RPMI7951 (cell line): ENCODE results near the gene TCP1. TPM values are rescaled to one million over a fixed set of nuclear protein-coding genes. Genes with fewer than 3 reads are reported as not detected.
"Not testable (repeated sequence)": the region's sequence is repeated elsewhere in the genome, so short reads cannot be mapped to it uniquely, and the experiment has no call there.

Experiments
- DNase-seq: peaks from one replicate; pipeline ENCODE4 v3.0.0-alpha.2; 2012; ENCODE audit warnings: low read depth
- total RNA-seq: library from RNA; depleted of rRNA; stranded (reverse); fragments of >200 nt; shearing (Covaris generic); gene quantifications from 2 replicates; pipeline ENCODE4 v1.2.3, GENCODE V29; 2014; rRNA removed

Gene TCP1
- total RNA-seq = 347 and 421 TPM in 2 replicates

DNA sequence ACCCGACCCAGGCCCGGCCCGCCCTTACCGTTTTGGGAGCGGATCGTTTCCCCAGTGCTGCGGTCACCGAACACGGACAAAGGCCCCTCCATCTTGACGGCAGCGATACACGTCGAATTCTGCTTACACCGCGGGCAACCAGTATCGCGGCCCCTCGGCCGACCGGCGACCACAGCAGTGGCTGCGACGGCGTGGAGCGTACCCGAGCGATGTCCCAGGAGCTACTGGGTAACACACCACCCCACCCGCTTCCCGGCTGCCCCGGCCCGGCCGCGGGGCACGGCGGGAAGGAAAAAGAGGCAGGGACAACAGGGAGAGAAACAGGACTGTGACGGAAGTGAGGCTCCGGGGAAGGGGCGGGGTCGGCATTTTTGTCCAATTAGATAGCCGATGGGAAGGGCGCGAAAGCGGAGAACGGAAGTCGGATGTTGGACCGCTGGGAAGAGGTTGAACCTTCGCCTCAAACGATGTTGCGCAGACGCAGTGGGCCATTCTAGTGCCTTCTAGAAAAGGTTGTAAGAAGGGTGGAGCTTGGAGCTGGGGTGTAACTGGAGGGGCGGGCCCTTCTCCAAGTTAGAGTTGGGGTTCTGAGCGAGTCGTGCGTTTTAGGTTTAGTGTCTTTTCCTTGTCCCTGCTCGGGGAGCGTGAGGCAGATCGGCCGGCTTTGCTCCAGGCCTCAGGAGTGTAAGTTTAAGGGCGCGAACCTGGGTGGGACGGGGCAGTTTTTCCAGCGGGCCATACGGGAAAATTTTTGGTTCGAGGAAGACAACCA is at the start of gene TCP1:
Gene TCP1 (minus strand): TSS at position 226 of the 772 bp plus-strand sequence. CDS start 134 bp downstream, at position 92.
- DNase-seq = peak; percentile 100

DNA sequence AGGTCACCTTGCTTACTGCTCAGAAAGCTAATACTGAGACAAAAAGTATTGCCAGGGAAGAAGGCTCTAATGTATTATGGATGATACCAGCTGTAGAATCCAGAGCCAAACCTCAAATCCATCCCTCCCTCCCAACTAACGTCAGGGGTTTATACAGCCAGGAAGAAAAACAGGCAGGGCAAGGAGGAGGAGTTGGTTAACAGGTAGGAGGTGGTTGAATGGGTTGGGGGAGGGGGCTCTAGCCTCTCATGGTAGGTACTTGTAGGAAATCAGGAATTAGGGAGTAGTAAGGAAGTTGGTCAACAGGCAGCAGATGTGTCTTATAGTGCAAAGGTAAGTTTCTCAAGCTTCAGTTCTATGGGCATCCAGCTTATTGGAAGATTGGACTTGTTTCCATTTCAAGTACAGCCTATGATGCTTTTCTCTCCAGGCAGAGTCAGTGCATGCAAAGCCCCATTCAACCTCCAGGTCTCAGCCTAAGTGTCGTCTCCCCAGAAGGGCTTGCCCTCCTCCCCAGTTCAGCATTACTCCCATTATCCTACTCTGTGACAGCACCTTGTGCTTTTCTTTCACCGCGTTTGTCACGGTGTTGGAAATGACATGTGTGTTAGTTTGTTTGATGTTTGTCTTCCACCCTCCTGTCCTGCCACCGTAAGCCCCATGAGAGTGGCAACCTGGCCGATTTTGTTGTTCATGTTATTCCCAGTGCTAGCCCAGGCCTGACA is 48.8 kb upstream of the TCP1 start:
- DNase-seq = no peak

DNA sequence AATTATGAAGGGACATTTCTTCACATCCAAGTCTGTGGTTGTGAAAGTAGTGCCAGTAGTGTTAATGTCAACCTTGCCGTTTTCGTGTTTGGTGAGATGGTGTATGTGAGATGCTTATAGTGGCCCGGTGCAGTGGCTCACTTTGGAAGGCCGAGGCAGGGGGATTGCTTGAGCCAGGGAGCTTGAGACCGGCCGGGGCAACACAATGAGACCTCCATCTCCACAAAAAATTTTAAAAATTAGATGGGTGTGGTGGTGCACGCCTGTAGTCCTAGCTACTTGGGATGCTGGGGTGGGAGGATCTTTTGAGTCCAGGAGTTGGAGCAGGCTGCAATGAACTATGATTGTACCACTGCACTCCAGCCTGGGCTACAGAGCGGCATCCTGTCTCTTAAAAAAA is 48.1 kb upstream of the TCP1 start:
- no peak for DNase-seq

DNA sequence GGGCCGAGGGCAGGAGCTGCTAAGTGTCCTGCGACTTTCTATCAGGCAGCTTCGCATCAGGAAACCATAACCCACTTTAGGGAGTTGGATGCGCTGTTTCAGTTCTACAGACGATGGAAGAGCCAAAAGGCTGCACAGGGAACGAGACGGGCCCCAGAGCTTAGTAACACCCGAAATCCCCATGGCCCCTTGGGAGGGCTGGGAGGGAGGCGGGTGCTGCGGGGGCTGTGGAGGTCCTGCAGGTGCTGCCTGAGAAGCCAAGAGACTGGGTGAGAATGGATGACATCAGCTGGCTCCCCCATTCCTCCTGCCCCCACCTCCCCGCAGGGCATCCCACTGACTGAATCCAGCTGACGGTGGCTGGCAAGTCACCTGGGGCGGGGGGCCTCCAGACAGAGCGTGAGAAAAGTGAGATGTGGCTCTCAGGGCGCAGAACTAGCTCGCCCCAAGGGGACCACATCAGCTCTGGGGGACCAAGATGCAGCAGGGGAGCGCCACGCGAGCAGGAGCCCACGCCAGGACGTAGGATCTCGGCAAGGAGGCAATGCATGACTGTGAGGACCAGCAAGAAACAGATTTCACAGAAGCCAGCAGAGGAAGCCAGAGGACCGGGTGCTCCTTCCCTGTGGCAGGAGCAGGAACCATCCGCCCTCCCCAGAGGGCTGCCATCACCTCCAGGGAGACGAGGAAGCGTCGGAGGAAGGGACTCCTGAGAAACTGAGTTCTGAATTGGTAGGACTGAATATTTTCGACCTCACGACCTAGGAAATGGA is 47.5 kb upstream of the TCP1 start:
- DNase-seq = no peak

DNA sequence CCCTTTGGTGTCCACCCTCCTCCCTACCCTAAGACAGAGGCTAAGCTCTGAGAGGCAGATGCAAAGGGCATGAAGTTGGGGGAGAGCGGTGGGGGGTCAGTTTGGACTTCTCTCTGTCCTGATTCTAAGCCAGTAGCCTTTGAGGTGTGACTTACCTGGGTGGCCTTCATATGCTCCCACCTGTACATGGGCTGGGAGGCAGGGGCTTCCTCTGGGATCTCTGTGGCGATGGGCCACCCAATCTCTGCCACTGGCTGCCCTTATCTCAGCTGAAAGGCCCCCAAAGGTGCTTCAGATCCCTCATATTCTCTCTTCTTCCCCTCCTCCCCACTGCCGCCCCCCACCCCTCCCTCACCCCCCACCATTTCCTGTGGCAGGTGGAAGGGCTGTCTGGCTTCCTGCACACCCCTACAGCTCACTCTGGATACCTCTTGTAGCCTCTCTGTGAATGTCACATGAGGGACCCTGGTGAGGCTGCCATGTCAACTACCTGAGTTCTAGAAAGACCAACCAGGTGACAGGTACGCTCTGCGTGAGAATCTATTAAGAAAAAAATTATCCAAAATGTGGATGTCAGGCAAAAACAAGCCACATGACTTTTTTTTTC is 44.7 kb upstream of the TCP1 start:
- DNase-seq = no peak

DNA sequence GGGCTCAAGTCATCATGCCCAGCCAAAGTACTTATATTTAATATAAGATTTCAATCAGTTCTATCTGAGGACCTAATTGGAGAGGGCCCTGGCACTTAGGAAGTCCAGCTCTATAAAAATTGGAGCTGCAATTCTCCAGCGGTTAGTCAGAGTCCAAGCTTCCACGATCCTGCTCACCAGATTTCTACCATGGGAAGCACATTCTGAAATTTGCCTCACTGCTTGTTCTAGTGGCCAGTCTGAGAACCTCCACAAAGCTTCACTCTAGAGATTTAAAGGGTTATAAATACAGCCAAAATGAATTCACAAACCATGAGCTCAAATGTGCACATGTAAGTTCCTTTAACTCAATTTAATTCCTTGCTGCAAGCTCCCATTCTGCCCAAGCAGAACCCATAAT is 44.2 kb upstream of the TCP1 start:
- no peak for DNase-seq

DNA sequence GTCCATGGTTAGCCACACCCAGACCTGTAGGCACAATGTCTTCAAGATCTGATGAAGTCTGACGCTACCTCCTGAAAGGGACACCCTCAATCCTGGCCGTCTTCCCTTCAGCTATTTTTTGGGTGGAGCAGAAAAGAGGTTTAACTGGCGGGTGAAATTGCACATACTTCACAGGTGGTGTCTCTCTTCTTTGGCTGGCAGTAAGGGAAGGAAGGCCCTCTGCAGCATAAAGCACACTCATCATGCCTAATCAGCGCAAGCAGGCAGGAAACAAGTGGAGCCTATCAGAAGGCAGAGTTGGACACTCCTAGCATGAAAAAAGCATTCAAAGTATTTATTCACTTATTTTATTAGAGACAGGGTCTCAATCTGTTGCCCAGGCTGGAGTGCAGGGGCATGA is 43.5 kb upstream of the TCP1 start:
- no peak for DNase-seq

DNA sequence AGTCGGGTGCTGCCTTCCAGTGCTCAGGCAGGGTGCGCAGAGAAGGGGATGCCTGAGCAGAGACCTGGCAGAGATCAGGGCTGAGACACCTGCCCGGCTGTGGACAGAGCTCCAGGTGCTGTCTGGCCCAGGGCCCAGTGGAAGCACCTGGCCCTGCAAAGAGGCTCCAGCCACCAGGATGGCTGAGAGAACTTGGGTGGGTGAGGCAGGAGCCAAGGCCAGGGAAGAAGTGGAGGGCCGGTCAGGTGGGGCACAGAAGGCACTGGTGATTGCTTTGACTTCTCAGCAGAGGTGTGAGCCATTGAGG is 41.9 kb upstream of the TCP1 start:
- no peak for DNase-seq

DNA sequence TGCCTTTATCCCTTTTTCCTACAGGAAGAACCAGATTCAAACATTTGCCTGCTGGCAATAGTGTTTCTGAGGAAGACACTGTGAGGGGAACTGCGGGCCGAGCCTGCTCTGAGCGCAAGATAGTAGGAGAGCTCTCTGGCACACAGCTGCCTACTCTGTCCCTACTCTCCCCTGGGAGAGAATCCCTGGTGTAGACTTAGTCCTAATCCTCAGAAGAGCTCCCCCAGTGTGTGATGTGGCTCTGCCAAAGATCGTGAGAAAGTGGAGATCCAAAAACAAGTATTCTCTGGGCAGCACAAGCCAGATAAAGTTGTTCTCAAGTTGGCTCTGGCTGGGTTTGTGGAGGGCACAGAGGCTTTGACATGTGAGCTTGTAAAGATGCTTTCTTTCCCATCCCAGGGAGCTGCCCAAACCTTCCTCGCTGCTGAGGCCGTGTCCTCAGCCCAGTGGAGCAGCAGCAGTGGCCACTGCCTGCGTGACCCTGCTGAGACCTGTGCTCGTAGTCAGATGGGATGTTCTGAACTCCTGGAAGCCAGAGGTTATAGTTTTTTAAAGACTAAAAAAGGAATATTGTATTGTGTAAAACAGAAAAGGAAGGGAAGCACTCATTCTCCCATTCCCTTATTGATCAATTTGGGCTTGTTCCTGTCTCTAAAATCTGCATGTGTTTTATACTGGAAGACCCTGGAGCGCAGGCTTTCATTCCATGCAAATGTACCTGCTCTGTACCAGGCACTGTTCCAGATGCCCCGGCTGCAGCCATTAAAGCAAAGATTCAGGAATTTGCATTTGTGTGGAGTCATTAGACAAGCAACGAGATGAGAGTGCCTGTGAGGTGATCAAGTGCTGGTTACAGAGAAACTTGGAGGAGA is 41.3 kb upstream of the TCP1 start:
- no peak for DNase-seq

DNA sequence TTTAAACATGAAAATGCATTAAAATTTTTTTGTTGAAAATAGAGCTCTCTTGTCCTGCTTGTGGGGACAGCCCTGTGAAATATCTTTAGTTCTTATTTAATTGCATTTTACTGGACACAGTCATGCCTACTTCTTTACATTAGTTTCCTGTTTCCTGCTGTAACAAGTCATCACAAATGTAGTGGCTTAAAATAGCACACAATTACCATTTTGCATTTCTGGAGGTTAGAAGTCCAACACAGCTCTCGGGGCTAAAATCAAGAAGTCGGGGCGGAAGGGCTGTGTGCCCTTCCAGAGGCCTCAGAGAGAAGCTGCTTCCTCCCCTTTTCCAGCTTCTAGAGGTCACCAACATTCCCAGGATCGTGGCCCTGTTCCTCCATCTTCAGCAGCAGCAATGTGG is 40.1 kb upstream of the TCP1 start:
- DNase-seq = no peak

DNA sequence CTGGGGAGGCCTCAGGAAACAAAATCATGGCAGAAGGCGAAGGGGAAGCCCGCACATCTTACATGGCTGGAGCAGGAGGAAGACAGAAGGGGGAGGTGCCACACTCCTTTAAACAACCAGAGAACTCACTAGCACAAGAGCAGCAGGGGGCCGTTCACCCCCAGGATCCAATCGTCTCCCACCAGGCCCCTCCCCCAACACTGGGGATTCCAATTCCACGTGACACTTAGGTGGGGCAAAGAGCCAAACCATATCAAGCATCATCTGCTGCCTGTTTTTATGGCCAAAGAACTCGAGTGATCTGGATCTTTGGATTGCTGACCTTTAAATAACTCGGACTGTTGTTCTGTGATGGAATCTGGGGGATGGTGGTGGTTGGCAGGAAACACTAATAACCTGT is 38.7 kb upstream of the TCP1 start:
- DNase-seq = no peak

DNA sequence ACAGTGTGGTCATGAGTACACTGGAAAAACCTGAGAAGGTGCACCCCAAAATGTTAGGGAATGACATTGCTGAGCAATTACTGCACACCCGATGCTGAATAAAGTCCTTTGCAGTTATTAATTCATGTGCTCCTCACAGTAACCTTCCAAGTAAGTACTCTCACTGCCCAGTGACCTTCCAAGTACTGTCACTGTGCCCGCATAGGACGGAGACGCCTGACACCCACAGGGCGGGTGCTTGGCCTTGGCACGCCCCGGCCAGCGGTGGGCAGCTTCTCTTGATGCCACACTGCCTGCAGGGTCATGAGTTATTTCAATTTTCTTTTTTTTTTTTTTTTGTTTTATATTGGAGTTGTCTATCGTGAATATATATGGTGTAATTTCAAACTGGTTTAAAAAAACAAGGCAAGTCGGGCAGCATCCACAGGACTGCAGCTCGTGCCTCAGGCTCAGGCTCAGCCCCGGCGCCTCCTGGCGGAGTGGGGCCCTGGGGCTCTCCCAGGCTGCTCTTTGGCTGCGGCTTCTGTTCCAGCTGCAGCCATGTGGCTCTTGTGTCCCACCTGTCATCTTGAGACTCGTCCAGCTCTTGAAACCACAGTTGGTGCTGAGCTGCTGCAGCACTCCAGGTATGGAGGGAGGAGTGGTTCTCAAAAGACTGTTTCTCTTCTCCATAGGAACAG is 37.7 kb upstream of the TCP1 start:
- no peak for DNase-seq

DNA sequence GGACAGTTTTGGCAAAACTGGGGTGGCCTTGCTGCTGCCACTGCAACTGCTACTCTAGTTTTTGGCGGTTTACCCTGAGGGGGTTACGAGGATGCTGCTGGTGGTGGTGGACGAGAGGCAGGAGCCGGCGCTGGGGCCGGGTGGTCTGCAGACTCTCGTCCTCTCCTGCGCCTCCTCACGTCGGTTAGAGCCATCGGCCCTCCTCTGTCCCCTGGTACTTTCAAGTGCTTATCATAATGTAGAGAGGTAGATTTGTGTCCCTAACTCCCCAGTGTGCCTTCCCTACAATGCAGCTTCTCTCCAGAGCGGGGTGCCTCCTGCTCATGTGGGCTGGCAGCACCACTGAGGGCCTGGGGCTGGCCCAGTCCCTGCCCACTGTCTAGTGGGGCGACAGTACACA is 36.6 kb upstream of the TCP1 start:
- DNase-seq = no peak

DNA sequence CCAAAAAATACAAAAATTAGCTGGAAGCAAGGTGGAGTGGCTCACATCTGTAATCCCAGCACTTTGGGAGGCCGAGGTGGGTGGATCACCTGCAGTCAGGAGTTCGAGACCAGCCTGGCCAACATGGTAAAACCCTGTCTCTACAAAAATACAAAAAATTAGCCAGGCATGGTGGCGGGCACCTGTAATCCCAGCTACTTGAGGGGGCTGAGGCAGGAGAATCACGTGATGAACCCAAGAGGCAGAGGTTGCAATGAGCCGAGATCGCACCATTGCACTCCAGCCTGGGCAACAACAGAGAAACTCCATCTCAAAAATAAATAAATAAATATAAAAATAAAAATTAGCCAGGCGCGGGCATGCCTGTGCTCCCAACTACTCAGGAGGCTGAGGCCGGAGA is 35.3 kb upstream of the TCP1 start:
- DNase-seq = not testable (repeated sequence)

DNA sequence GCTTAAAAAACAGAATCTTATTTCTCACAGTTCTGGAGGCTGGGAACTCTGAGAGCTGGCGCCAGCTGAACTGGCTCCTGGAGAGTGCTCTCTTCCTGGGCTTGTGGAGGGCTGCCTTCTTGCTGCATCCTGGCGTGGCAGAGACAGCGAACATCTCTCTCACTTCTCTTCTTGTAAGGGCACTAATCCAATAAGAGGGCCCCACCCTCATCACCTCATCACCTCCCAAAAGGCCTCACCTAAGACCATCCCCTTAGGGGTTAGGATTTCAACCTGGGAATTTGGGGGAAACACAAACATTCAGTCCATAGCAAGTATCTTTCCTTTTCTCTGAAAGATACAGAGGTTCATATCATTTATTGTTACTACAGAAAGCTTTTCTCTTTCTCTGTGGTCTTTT is 34.6 kb upstream of the TCP1 start:
- DNase-seq = no peak

DNA sequence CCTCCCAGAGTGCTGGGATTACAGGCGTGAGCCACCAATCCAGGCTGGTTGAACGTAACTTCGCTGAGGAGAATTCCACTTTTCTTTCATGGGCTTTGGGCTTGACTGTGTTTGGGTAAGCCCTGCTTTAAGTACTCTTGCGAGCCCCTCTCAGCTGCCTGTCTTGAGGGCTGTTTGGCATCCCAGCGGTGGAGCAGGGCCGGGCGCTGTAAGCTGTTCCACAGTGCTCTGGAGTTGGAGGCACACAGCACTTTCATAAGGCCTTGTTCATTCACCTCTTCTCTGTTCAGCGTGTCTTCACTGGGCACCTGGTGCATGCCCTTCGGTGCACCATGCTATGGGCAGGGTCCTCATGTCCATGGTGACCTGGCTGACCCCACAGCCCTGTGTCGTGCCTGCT is 32.3 kb upstream of the TCP1 start:
- no peak for DNase-seq

DNA sequence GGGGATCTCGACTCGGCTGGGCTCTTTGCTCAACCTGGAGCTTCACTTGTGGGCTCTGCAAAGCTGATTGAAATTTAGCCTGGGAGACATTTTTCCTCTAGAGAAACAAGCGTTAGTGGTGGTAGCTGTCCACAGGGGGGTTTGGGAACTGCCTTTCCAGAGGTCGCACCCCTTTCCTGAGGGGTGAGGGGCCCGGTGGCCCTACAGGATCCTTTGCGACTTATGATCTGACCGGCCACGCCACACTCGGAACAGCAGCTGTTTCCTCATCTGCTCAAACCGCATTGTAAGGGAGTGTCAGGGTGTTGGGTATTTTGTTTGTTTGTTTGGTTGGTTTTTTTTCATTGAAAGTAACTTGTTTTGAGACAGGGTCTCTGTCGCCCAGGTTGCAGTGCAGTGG is 31.7 kb upstream of the TCP1 start:
- no peak for DNase-seq

DNA sequence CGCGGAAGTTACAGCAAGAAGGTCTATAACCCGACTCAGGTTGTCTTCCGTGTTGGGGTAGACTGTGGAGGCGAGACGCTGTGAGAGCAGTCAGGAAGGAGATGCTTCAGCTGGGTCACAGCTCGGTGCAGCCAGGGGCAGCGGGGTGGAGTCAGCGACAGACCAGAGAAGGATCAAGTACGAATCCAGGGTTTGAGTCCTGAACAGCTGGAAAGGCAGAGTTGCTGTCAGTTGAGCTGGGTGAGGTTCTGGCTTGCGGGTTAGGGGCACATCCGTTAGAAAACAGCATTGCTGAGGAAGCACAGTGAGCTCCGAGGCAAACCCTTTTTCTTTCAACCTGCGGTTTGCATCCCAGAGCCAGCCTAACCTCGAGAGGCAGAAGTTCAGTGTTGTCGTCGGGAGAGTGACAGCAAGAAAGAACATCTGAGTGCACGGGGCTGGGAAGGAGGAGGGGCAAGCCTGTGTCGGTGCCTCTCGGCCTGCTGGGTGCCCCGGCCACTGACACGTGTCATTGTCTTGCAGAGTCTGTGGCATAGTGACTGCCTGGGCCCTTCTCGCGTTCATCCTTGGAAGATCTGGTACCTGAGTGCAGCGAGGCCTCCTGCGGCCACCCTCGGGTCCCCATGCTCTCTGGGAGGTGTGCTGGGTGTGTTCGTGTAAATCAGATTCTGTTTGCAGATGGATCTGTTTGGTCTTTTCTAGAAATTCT is 30.7 kb upstream of the TCP1 start:
- DNase-seq = no peak

DNA sequence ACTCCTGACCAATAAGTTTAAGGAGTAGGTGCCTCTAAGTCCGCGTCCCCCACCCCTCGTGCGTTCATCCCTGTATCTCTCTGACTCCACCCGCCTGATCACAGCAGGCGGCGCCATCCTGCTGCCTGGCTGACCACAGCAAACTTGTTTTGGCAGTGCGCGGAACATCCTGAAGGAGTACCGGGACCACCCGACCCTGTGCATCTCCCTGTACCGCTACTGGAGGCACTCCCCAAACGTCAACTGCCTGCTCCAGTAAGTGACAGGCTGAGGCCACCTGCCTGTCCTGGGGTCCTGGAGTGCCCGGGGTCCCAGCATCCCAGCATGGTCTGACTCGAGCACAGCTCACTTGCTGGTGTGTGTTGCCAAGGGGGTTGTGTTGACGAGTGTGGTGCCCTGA is 29.7 kb upstream of the TCP1 start:
- DNase-seq = no peak
